ENCODE data around the gene RHBDD1. TPM values are rescaled to one million over a fixed set of nuclear protein-coding genes. Genes with fewer than 3 reads are reported as not detected.

Gene RHBDD1
- total RNA-seq, 4 donors from 2014 or later = 7.8 to 28.9 (median 18.0) TPM

DNA sequence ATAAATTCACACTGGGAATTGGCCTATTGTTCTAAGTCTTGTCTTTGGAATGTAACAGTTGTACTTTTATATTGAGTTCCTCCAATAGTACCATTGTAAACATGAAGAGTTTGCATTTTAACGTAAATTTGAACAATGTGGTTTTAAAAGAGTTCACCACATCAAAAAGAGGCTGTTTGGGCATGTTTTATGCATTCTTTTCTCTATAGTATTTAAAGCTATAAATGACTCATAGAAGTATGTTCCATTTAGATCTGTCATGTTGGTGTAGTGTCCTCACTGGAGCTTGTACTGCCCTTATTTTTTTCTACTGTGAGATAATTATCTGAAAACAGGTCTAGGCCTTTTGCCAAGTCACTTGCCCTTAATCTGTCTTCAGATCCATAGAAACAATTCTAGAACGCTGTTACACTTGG is 141.9 kb downstream of the RHBDD1 start:
- 37 to 48% methylated on average over 2 of the region's 2 CpGs for WGBS, 2 donors
- TF ChIP-seq POLR2A (IDR thresholded peaks at IDR 0.05) = no peak
- intact Hi-C loops (cut with DNase I; ENCODE audit: low total_unique reads) = no loop called here
- no peak overlapping the region for H3K4me3 ChIP-seq (ENCODE audit: low read depth, poor library complexity, severe bottlenecking)
- no peak for DNase-seq (ENCODE audit: low spot score in 2 of 2)

GRCh38 chr2:226978300-226978699 is 142.4 kb downstream of the RHBDD1 start:
- TF ChIP-seq POLR2A (IDR thresholded peaks at IDR 0.05) = no peak
- TF ChIP-seq CTCF (IDR thresholded peaks at IDR 0.05) = no peak
- H3K4me3 ChIP-seq (ENCODE audit: low read depth, poor library complexity, severe bottlenecking) = no peak overlapping the region
- no peak for DNase-seq (ENCODE audit: low spot score in 2 of 2)
- WGBS, 2 donors = 91 to 95% methylated on average over 7 of the region's 7 CpGs
- intact Hi-C loops (cut with DNase I; ENCODE audit: low total_unique reads) = no loop called here

DNA sequence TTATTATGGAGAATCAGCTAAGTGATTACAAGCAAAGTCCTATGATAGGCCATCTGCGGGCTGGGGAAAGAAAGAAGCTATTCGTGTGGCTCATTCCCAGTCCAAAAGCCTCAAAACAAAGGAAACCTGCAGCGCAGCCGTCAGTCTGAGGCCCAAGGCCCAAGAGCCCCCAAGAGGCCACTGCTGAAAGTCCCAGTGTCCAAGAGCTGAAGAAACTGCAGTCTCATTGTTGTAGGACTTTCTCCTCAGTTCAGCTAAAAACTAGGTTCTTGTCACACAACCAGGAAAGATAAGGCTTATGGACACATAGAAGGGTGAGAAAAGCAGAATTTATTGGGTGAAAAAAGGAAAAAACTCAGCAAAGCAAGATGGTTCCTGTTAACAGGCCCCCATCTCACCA is 143.2 kb downstream of the RHBDD1 start:
- no peak for DNase-seq (ENCODE audit: low spot score in 2 of 2)
- intact Hi-C loops (cut with DNase I; ENCODE audit: low total_unique reads) = no loop called here
- TF ChIP-seq CTCF (IDR thresholded peaks at IDR 0.05) = no peak
- TF ChIP-seq POLR2A (IDR thresholded peaks at IDR 0.05) = no peak
- WGBS, 2 donors = 89 to 93% methylated on average over 4 of the region's 4 CpGs
- H3K4me3 ChIP-seq (ENCODE audit: low read depth, poor library complexity, severe bottlenecking) = no peak overlapping the region

- DNase-seq (ENCODE audit: low spot score in 2 of 2) = no peak
- WGBS, 2 donors = 55 to 66% methylated on average over 3 of the region's 3 CpGs
- intact Hi-C loops (cut with DNase I; ENCODE audit: low total_unique reads) = loop anchor here (5.0 to 10.0 kb wide), 3 partner anchors 177 to 1310 kb away; no protein-coding TSS in a partner anchor
- TF ChIP-seq CTCF (IDR thresholded peaks at IDR 0.05) = no peak
- no peak for TF ChIP-seq POLR2A (IDR thresholded peaks at IDR 0.05)
- no peak overlapping the region for H3K4me3 ChIP-seq (ENCODE audit: low read depth, poor library complexity, severe bottlenecking)
These were observed 146.0 kb downstream of the RHBDD1 start for GRCh38 chr2:226981791-226982326.

GRCh38 chr2:226983895-226984749 is 148.3 kb downstream of the RHBDD1 start:
- no peak for DNase-seq (ENCODE audit: low spot score in 2 of 2)
- WGBS, 2 donors = 81 to 88% methylated on average over 12 of the region's 12 CpGs
- intact Hi-C loops (cut with DNase I; ENCODE audit: low total_unique reads) = loop anchor here (5.0 to 10.0 kb wide), 3 partner anchors 179 to 1312 kb away; no protein-coding TSS in a partner anchor
- H3K4me3 ChIP-seq (ENCODE audit: low read depth, poor library complexity, severe bottlenecking) = no peak overlapping the region
- TF ChIP-seq POLR2A (IDR thresholded peaks at IDR 0.05) (no peak), CTCF (IDR thresholded peaks at IDR 0.05) (no peak)

All from lower leg skin (tissue), 4 donors.